Measurements from ENCODE around the gene PAFAH1B2. TPM values are rescaled to one million over a fixed set of nuclear protein-coding genes. Genes with fewer than 3 reads are reported as not detected.

The PAFAH1B2 gene
- total RNA-seq, 2 donors from 2014 or later = 30.0 to 44.9 TPM

DNA sequence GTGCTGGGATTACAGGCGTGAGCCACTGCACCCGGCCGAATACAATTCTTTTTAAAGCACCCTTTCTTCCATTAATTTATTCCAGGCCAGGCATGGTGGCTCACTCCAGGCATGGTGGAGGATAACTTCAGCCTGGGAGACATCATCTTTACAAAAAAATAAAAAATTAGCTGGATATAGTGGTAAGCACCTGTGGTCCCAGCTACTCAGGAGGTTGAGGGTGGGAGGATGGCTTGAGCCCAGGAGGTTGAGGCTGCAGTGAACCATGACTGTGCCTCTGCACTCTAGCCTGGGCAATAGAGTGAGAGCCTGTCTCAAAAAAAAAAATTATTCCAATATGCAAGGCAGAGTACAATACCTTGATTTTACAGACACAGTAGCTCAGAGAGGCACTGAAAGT is 66.5 kb downstream of the PAFAH1B2 start:
- Histone ChIP-seq H3K27ac (no peak overlapping the region), H3K4me1 (no peaks in the 10 kb centered on the region), H3K4me3 (no peak overlapping the region), H3K9me3 (no peaks in the 10 kb centered on the region), H3K36me3 (replicated peaks in 1 of 2; ENCODE audit: insufficient read depth in 1 of 2, low read depth in 2 of 2) (peaks cover 0 to 4% of the 10 kb centered on the region in 2 donors), H3K27me3 (no peaks in the 10 kb centered on the region)
- no peak for TF ChIP-seq POLR2A (IDR thresholded peaks at IDR 0.05)
- TF ChIP-seq, protein P1, sequence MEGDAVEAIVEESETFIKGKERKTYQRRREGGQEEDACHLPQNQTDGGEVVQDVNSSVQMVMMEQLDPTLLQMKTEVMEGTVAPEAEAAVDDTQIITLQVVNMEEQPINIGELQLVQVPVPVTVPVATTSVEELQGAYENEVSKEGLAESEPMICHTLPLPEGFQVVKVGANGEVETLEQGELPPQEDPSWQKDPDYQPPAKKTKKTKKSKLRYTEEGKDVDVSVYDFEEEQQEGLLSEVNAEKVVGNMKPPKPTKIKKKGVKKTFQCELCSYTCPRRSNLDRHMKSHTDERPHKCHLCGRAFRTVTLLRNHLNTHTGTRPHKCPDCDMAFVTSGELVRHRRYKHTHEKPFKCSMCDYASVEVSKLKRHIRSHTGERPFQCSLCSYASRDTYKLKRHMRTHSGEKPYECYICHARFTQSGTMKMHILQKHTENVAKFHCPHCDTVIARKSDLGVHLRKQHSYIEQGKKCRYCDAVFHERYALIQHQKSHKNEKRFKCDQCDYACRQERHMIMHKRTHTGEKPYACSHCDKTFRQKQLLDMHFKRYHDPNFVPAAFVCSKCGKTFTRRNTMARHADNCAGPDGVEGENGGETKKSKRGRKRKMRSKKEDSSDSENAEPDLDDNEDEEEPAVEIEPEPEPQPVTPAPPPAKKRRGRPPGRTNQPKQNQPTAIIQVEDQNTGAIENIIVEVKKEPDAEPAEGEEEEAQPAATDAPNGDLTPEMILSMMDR (IDR thresholded peaks at IDR 0.05) = no peak
- WGBS, 2 donors = 94 to 96% methylated on average over 3 of the region's 3 CpGs
- DNase-seq (no peak), ATAC-seq (no peak)
- intact Hi-C loops (cut with DNase I) = loop anchor here (10.0 kb wide), 1 partner anchor 446 kb away; no protein-coding TSS in a partner anchor

DNA sequence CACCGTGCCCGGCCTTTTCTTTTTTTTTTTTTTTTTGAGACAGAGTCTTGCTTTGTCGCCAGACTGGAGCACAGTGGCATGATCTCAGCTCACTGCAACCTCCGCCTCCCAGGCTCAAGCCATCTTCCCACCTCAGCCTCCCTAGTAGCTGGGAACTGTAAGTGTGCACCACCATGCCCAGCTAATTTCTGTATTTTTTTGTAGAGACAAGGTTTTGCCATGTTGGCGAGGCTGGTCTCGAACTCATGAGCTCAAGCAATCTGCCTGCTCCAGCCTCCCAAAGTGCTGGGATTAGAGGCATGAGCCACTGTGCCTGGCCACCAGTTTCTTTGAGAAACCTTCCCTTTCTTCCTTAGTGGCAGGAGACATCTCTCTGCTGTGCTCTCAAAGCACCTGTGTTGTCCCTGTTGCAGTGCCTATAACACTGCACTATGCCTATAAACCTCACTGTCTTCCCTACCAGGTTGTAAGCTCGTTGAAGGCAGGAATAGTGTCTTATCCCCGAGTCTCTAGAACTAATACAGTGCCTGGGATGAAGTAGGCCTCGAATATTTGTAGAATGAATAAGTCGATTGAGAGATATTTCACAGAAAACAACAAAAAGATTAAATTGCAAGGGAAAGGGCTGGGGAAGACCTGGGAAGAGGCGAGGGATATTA is 68.7 kb downstream of the PAFAH1B2 start:
- H3K9me3 ChIP-seq = no peaks in the 10 kb centered on the region
- H3K27me3 ChIP-seq = no peaks in the 10 kb centered on the region
- DNase-seq = no peak
- WGBS, 2 donors = 94 to 95% methylated on average over 10 to 11 of the region's 11 CpGs
- no peak overlapping the region for H3K27ac ChIP-seq
- no peak overlapping the region for H3K4me3 ChIP-seq
- TF ChIP-seq, protein P1 (IDR thresholded peaks at IDR 0.05) = no peak
- TF ChIP-seq POLR2A (IDR thresholded peaks at IDR 0.05) = no peak
- ATAC-seq = no peak
- intact Hi-C loops (cut with DNase I) = loop anchor here (10.0 kb wide), 1 partner anchor 448 kb away; no protein-coding TSS in a partner anchor
- peaks cover 0 to 9% of the 10 kb centered on the region in 2 donors for H3K36me3 ChIP-seq (replicated peaks in 1 of 2; ENCODE audit: insufficient read depth in 1 of 2, low read depth in 2 of 2)
- H3K4me1 ChIP-seq = no peaks in the 10 kb centered on the region

DNA sequence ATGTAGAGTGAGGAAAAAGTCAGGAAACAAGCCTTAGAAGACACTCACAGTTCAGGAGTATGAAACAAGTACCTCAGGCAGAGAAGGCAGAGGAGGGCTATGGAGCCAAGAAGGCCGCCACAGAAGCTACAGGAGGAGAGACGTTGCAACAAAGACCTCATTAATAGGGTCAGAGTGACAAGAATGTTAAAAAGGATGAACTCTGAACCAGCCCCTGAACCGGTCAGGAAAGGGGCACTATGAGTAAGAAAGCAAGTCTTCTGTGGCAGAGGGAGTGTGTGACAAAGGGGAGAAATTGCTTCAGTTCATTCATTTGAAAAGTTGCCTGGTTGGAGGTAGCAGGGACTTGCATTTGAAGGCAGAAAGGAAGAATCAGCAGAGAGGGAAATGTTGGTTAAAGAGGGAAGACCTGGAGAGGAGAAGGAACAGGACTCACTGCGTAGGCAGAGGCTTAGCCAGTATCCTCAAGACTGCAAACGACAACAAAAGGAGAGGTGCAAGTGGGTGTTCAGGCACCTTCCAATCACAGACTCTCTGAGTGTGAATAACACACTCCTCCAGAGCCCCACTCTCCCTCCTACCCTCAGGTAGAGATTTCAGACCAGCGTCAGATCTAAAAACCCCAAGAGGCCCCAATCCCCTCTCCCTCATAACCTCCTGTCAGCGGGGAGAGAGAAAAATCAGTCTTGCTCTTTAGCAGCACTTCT is 70.5 kb downstream of the PAFAH1B2 start:
- DNase-seq = no peak
- Histone ChIP-seq H3K27me3 (no peaks in the 10 kb centered on the region), H3K4me3 (no peak overlapping the region), H3K27ac (no peak overlapping the region), H3K9me3 (no peaks in the 10 kb centered on the region), H3K4me1 (peaks cover 10% of the 10 kb centered on the region), H3K36me3 (replicated peaks in 1 of 2; ENCODE audit: insufficient read depth in 1 of 2, low read depth in 2 of 2) (peaks cover 0 to 10% of the 10 kb centered on the region in 2 donors)
- intact Hi-C loops (cut with DNase I) = loop anchor here (10.0 kb wide), 1 partner anchor 450 kb away; no protein-coding TSS in a partner anchor
- 86 to 91% methylated on average over 7 of the region's 7 CpGs for WGBS, 2 donors
- no peak for ATAC-seq
- TF ChIP-seq POLR2A (IDR thresholded peaks at IDR 0.05) = no peak
- TF ChIP-seq, protein P1 (IDR thresholded peaks at IDR 0.05) = no peak

DNA sequence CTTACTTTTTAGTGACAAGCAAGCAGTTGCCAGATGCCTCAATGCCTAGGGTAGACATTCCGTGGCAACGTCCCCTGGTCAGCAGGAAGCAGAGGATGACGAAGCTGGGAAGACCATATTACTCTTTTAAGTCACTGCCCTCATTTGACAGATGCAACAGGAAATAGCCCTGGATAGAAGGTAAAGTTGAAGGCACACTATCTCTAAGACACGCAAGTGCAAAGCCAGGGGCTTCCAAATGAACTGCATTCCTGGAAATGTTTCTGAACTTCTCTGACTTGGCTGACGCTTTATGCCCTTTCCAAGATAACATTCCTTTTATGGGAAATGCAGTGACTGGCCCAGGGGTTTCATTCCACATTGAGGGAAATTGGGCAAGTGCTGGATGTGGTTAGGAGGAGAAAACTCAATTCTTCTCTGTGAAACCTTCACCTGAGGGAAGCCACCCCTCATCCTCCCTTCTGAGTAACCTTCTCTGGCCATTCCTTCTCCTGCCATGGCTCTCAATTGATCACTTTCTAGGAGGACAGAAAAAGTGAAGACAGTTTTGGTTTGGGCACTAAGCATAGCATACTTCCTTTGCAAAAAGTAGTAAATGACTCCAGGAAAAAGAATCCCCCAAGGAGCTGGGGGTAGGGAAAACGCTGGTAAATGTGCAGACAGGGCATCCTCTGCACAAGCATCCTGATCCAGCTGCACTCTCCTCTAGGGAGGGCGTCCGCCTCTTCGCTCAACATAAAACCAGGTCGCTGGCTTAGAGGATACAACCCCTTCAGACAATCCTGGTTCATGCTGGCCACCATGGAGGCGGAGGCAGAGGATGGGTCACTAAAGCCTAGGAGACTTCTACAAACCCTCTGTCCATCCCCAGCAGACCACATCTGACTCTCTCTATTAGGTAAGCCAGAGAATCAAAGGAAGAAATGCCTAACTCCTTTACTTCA is 73.3 kb downstream of the PAFAH1B2 start:
- H3K4me3 ChIP-seq = no peak overlapping the region
- H3K36me3 ChIP-seq (replicated peaks in 1 of 2; ENCODE audit: insufficient read depth in 1 of 2, low read depth in 2 of 2) = peaks cover 0 to 9% of the 10 kb centered on the region in 2 donors
- ATAC-seq = peak; percentile 16
- no peaks in the 10 kb centered on the region for H3K27me3 ChIP-seq
- peak overlapping the region in 2 of 4 donors; percentile 24 to 50 for H3K27ac ChIP-seq
- DNase-seq = no peak
- TF ChIP-seq, protein P1 (IDR thresholded peaks at IDR 0.05) = no peak
- TF ChIP-seq POLR2A (IDR thresholded peaks at IDR 0.05) = no peak
- 85 to 89% methylated on average over 11 of the region's 11 CpGs for WGBS, 2 donors
- H3K4me1 ChIP-seq = peaks cover 37% of the 10 kb centered on the region
- intact Hi-C loops (cut with DNase I) = loop anchor here (10.0 kb wide), 1 partner anchor 453 kb away; no protein-coding TSS in a partner anchor
- H3K9me3 ChIP-seq = no peaks in the 10 kb centered on the region

All from body of pancreas (tissue), 4 donors.